Kidney capillary endothelial cell (primary cell): Measurements from ENCODE around the gene SYTL3.
"Not testable (repeated sequence)": the region's sequence is repeated elsewhere in the genome, so short reads cannot be mapped to it uniquely, and the experiment has no call there.

Experiments used
- DNase-seq: peaks from one replicate; pipeline ENCODE4 v3.0.0-alpha.2; 2018; ENCODE audit warnings: low spot score

The SYTL3 gene

GRCh38 chr6:158694913-158695312 lies 45.1 kb downstream of the SYTL3 start:
- DNase-seq, result no peak

- no peak for DNase-seq
Observed at GRCh38 chr6:158697811-158698210, 48.0 kb downstream of the SYTL3 start.

DNA sequence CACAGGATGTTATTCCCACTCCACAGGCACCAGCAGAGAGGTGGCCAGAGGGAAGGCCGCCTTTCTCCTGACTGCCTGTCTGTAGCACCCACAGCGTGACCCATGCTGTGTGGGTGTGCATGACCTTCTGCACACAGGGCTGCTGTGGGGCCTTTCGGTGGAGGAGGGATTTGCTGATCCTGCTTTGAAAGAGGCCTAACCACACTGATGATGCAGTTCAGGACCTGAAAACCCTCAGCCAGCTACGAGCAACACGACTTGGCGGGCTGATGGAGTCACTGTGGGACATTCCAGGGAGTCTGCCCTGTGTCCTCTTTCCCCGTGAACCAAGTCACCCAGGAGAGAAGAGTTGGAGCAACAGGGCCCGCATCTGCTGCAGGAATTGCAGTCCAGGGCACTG lies 49.1 kb downstream of the SYTL3 start:
- no peak for DNase-seq

DNA sequence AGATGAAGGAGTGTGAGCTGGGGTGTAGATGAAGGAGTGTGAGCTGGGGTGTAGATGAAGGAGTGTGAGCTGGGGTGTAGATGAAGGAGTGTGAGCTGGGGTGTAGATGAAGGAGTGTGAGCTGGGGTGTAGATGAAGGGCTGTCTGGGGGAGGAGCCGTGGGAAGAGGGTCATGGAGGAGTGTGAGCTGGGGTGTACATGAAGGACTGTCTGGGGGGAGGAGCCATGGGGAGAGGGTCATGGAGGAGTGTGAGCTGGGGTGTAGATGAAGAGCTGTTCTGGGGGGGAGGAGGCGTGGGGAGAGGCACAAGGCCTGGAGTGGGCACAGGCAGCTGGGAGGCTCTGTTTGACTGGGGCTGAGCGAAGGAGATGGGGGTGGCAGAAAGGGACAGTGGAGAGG lies 51.4 kb downstream of the SYTL3 start:
- not testable (repeated sequence) for DNase-seq

DNA sequence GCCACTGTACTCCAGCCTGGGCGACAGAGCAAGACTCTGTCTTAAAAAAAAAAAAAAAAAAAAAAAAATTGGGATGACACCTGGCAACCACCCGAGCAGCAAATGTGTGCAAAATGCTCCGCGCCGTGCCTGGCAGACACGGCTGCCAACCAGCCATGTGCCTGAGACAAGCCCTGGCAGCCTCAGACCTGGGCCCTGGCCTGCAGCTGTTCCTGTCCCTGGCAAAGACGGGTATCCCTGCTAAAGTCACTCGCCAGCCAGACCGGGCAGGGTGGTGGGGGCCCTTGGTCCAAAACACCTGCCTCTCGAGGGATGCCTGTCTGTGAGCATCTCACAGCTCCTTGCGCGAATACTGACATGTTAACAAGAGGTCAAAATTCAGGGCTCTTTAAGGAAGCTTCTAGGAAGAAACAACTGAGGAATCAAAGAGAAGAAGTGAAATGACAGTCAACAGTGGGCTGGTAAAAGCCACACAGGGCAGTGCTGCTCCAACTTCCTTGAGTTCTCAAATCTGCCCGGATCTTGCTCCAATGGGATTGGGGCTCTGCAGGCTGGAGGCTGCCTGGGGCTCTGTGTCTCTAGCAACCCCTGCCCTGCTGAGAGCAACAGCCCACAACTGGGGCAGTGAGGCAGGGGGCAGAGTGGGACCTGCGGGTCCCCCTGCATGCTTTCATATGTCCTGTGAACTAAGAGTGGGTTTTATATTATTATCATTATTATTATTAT lies 53.4 kb downstream of the SYTL3 start:
- no peak for DNase-seq

- DNase-seq, result peak; percentile 69
Observed at GRCh38 chr6:158703837-158704822, 54.3 kb downstream of the SYTL3 start.

DNA sequence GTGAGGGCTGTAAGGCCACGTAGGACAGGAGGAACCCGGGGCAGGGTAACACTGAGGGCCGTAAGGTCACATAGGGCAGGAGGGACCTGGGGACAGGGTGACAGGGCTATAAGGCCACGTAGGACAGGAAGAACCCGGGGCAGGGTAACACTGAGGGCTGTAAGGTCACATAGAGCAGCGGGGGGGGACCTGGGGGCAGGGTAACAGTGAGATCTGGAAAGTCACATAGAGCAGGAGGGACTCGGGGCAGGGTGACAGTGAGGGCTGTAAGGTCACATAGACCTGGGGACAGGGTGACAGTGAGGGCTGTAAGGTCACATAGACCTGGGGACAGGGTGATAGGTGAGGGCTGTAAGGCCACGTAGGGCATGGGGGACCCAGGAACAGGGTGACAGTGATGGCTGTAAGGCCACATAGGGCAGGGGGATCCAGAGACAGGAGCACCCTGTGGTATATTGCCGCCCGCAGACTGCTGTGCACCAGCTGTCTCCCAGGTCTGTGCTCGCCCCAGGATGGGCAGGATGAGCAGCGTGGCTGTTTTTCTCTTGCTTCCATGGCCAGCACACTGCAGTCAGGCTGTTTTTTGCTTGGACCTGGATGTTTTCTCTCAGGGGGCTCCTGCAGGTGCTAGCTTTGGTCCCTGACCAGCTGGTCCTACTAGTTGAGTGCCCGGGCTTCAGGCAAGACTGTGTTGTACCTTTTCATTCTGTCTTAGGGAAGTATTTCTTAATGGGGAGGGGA lies 55.7 kb downstream of the SYTL3 start:
- no peak for DNase-seq

DNA sequence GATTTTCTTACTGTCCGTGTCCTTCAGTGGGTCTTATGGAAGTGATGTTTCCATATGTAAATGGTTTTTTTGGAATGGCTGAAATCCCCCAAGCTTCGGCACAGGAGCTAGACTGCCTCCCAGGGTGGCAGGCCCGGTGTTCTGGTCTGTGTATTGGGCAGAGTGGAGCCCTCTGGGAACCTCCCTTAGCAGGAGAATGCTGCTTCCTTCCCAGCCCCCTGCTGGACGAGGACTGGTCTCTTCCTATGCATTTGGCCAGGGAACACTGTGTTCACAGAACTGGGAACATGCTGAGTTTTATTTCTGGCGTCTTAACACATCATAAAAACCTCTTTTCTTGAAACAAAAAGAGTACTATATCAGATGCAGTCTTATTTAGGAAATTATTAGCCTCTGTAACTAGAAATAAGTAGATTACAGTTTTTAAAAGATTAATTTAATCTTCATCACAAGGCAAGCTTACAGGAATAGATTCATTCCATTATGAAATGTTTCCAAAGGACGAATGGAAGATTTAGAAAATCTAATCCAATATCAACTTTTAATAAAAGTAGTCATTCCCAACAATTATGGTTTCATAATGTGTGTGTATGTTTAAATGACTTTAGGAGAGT lies 56.6 kb downstream of the SYTL3 start:
- peak; percentile 51 for DNase-seq

DNA sequence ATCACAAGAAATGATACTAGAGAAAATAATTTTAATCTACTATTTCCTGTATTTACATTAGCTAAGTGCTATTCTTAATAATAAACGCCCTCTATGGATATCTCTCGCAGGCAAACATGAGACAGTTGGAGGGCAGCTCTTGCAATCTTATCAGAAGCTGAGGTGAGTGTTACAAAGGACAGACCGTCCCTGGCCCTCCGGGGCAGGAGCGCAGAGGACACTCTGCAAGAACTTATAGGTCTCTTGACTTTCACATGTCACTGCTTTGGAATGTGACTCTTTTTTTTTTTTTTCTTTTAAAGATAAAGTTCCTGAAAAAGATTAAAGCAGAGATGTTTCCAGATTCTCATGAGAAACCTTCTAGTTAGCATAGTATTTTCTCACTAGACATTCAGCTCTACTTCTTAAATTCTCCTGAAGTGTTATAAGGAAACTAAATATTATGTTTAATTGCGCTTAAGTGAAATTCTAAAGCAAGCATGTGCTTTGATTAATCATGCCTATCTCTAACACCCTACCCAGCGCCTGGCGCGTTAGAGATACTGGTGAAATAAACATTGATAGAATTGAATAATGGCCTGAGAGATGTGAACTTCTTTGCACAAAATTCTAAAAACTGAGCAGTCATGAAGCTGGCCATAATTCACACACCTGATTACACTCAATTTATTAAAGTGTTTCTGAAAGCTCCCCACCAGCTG lies 57.4 kb downstream of the SYTL3 start:
- peak; percentile 42 for DNase-seq

DNA sequence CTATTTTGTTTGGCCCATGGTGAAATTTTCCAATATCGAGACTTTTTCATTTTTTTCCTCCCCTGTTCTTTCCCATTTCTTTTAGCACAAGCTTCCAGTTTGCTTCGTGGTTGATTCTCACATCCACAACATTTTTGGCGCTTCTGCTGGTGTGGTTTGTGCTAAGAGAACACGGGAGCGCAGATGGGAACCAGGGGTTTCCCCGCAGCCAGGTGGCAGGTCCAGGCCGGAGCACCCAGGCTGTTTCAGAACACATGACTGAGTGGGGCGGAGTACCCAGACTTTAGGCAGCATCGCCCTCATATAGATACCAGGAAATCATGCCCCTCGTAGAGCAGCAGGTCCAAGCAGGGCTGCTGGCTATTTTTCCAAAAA lies 58.0 kb downstream of the SYTL3 start:
- no peak for DNase-seq

- no peak for DNase-seq
Observed at GRCh38 chr6:158708239-158708638, 58.4 kb downstream of the SYTL3 start.

- no peak for DNase-seq
Observed at GRCh38 chr6:158709809-158710208, 60.0 kb downstream of the SYTL3 start.

DNA sequence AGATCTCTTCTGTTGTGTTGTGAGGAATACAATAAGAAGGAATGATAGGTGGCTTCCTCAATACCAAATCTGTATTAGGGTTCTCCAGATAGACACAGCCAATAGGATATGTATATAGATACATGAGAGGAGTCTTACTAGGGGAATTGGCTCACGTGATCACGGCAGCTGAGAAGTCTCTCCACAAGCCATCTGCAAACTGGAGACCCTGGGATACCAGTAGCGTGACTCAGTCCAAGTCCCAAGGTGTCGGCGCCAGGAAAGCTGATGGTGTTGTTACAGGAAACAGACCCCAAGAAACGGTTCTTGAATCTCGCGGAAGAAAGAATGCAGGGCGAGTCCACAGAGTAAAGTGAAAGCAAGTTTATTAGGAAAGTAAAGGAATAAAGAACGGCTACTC lies 61.4 kb downstream of the SYTL3 start:
- DNase-seq, result no peak

GRCh38 chr6:158713469-158713868 lies 63.6 kb downstream of the SYTL3 start:
- no peak for DNase-seq

GRCh38 chr6:158714706-158715105 lies 64.9 kb downstream of the SYTL3 start:
- DNase-seq, result no peak

GRCh38 chr6:158715330-158716311 lies 65.8 kb downstream of the SYTL3 start:
- no peak for DNase-seq

GRCh38 chr6:158717341-158718330 lies 67.8 kb downstream of the SYTL3 start:
- DNase-seq, result no peak

DNA sequence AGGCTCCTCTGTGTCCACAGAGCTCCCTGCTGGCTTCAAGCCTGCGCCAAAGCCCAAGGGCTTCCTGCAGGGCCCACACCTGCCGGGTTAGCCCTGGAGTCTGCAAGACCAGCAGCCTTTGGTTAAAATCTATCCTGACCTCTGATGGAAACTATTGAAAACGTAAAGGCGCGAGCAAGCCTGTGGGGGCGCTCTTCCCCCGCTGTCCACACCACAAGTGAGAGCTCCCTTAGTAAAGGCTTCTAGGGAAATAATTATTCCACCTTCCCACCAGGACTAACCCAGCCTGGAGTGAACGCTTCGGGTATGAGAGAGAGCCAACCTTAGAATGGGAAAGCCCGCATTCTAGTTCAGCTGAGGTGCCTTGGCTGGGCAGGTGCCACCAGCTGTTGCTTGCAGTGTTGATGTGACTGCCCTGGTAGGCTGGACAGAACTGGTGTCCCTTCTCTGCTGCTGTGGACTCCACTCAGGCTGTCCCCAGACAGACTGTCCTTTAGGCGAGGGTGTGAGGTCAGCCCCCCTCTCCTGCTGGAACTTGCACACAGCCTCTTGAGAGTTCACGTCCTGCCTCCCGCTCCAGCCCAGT lies 68.7 kb downstream of the SYTL3 start:
- DNase-seq, result no peak
